Measurements from ENCODE around the gene NRDE2. TPM values are rescaled to one million over a fixed set of nuclear protein-coding genes. Genes with fewer than 3 reads are reported as not detected.

NRDE2 gene
- total RNA-seq, 1 experiment from 2014 or later, result 12.1 TPM

GRCh38 chr14:90355540-90356518 is 24.1 kb upstream of the NRDE2 start:
- Mint-ChIP-seq H3K27ac (no peak overlapping the region), H3K36me3 (no peaks in the 10 kb centered on the region), H3K4me1 (no peaks in the 10 kb centered on the region), H3K27me3 (ENCODE audit: low read depth) (peaks cover 4% of the 10 kb centered on the region; the same call in 1 of the 2 replicates), H3K9me3 (peaks cover 3% of the 10 kb centered on the region; the same call in 1 of the 2 replicates), H3K4me3 (no peak overlapping the region)
- ATAC-seq, result no peak
- ChIA-PET CTCF (no interaction called here), POLR2A (interaction anchor here (0.7 kb wide), 1 partner anchor 415 kb away, joined by 3 read pairs; no protein-coding TSS in a partner anchor)
- DNase-seq (ENCODE audit: low spot score), result no peak
- TF ChIP-seq KAT7 (CRISPR knock-in tag; IDR thresholded peaks at IDR 0.05; ENCODE audit: borderline replicate concordance) (no peak), ZBTB43 (CRISPR knock-in tag; IDR thresholded peaks at IDR 0.05) (no peak), SP1 (CRISPR knock-in tag; conservative IDR thresholded peaks at IDR 0.05) (no peak), ARID4B (CRISPR knock-in tag; IDR thresholded peaks at IDR 0.05; ENCODE audit: borderline replicate concordance) (no peak)

DNA sequence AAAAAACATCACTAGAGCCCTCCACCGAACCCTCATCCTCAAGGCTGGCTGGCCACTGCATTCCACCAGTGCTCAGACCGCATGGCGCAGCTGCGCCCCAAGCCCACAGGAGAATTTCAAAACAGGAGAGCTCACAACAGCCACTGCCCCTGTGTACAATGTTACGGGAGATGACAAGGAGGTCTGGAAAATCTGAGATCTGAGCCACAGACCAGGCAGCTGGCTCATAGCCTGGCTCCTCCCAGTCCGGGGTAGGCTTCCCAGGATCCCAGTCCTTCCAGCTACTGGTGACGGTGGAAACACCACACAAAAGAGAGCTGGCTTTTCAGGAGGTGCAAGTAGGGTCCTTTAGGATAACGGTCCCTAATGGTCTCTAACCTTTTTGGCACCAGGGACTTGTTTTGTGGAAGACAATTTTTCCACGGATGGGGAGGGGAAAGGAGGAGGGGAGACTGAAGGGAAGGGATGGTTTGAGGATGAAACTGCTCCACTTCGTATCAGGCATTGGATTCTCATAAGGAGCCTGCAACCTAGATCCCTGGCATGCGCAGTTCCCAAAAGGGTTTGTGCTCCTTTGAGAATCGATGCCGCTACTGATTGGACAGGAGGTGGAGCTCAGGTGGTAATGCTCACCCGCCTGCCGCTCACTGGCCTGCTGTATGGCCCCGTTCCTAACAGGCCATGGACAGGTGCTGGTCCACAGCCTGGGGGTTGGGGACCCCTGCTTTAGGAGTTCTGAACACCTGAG is 23.0 kb upstream of the NRDE2 start:
- DNase-seq (ENCODE audit: low spot score) (no peak), ATAC-seq (peak; percentile 36; the same call in 1 of the 2 replicates)
- Mint-ChIP-seq H3K4me3 (no peak overlapping the region), H3K27ac (no peak overlapping the region), H3K36me3 (no peaks in the 10 kb centered on the region), H3K9me3 (no peaks in the 10 kb centered on the region), H3K27me3 (ENCODE audit: low read depth) (peaks cover 3% of the 10 kb centered on the region; the same call in 1 of the 2 replicates), H3K4me1 (peaks cover 4% of the 10 kb centered on the region; the same call in 1 of the 2 replicates)
- ChIA-PET CTCF (no interaction called here), POLR2A (no interaction called here)
- TF ChIP-seq ZNF219 (CRISPR knock-in tag; IDR thresholded peaks at IDR 0.05; ENCODE audit: borderline replicate concordance) (no peak), HMGA2 (CRISPR knock-in tag; IDR thresholded peaks at IDR 0.05) (no peak), ATF1 (CRISPR knock-in tag; IDR thresholded peaks at IDR 0.05) (no peak), AFF4 (CRISPR knock-in tag; IDR thresholded peaks at IDR 0.05; ENCODE audit: borderline replicate concordance) (no peak), USF2 (CRISPR knock-in tag; IDR thresholded peaks at IDR 0.05) (no peak), ATF2 (CRISPR knock-in tag; IDR thresholded peaks at IDR 0.05; ENCODE audit: borderline replicate concordance, low read depth) (no peak), E2F4 (CRISPR knock-in tag; IDR thresholded peaks at IDR 0.05; ENCODE audit: borderline replicate concordance, low read depth) (no peak), EMX1 (CRISPR knock-in tag; IDR thresholded peaks at IDR 0.05) (no peak), GTF2I (CRISPR knock-in tag; conservative IDR thresholded peaks at IDR 0.05) (no peak)
- TF ChIP-seq, protein P1, sequence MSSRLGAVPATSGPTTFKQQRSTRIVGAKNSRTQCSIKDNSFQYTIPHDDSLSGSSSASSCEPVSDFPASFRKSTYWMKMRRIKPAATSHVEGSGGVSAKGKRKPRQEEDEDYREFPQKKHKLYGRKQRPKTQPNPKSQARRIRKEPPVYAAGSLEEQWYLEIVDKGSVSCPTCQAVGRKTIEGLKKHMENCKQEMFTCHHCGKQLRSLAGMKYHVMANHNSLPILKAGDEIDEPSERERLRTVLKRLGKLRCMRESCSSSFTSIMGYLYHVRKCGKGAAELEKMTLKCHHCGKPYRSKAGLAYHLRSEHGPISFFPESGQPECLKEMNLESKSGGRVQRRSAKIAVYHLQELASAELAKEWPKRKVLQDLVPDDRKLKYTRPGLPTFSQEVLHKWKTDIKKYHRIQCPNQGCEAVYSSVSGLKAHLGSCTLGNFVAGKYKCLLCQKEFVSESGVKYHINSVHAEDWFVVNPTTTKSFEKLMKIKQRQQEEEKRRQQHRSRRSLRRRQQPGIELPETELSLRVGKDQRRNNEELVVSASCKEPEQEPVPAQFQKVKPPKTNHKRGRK (CRISPR knock-in tag; IDR thresholded peaks at IDR 0.05; ENCODE audit: borderline replicate concordance), result no peak
